Hindlimb muscle (tissue), 1 donor: ENCODE results near the gene FAM120A. TPM values are rescaled to one million over a fixed set of nuclear protein-coding genes. Genes with fewer than 3 reads are reported as not detected.

Source experiments
- DNase-seq: peaks from one replicate; pipeline ENCODE4 v3.0.0-alpha.2; 2013
- polyA plus RNA-seq: library from polyadenylated mRNA; unstranded; fragments of 120-200 nt; gene quantifications from one replicate; pipeline ENCODE4 v1.2.1, GENCODE V29; 2013; ENCODE audit not compliant: insufficient read length

FAM120A gene
- polyA plus RNA-seq, 1 donor: 63.3 TPM

GRCh38 chr9:93562157-93562556, 110.7 kb downstream of the FAM120A start:
- no peak for DNase-seq

GRCh38 chr9:93565089-93565488, 113.6 kb downstream of the FAM120A start:
- DNase-seq: no peak

DNA sequence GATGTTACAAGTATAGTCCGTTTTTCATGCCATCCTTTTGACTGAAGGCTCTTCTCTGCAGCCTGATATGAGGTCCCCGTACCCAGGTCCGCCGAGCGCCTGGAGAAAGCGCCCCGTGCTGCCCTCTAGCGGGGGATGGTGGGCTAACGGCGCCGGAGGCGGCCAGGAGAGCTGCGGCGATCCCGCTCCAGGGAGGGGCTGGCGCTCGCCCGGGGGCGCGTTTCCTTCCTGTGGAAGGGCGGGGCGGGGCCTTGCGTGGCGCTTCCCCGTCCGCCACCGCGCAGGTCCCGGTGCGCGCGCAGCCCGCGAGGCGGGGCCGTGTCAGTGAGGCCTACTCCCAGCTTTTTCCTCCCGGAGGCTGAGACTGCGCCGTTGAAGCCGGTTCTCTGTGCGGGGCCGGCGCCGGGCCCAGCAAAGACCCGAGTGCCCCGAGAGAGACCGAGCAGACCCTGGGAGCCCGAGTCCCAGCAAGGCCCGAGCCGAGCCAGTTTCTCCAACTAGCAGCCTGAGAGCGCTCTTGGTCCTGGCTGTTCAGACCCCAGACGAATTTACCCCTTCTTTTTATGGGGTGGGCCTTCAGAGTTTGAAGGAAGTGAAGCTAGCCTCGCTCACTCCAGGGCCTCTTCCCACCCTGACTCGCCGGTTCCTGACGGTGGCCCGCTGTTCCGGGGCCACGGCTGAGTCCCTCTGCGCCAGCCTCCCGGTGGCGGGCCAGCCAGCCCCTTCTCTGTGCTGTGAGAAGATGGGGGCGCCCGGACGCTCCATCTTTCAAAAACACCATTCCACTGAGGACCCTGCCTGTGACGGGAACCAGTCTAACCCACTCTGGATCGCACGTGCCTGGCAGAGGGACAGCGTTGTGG, 115.2 kb downstream of the FAM120A start:
- peak; percentile 98 for DNase-seq

DNA sequence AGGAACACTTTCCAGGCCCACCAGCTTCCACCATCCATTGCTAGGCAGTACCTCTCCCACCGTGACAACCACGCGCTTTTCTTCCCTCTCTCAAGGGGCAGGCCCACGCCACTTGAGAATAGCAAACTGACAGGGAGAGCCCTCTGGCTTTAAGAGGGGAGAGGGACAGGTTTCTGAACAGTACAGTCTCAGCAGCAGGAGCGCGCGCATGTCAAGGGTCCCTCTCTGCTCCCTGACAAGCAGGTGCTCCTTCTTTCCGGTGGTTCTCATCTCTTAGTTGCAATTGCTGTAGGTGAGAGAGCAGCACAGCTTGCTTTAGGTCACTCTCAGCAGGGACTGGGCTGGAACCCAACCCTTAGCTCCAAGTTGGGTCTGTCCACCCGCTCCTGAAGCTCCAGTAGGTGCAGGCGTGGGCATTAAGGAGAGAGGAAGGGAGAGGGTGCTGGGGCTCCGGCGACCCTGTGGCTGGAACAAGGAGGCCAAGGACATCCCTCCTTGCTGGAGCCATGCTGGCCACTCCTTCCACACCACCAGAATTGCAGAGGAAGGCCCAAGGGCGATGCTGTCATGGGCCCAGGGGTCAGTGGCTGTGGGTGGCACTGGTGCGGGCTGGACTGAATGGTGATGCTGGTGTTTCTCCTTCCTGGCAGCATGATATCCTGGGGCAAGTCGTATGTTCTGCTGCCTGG, 115.9 kb downstream of the FAM120A start:
- no peak for DNase-seq

GRCh38 chr9:93568169-93568568, 116.7 kb downstream of the FAM120A start:
- no peak for DNase-seq

- no peak for DNase-seq
Measured at GRCh38 chr9:93569621-93570174, 118.2 kb downstream of the FAM120A start.

- DNase-seq: no peak
Measured at GRCh38 chr9:93572221-93572620, 120.7 kb downstream of the FAM120A start.

- no peak for DNase-seq
Measured at GRCh38 chr9:93572636-93573515, 121.4 kb downstream of the FAM120A start.

DNA sequence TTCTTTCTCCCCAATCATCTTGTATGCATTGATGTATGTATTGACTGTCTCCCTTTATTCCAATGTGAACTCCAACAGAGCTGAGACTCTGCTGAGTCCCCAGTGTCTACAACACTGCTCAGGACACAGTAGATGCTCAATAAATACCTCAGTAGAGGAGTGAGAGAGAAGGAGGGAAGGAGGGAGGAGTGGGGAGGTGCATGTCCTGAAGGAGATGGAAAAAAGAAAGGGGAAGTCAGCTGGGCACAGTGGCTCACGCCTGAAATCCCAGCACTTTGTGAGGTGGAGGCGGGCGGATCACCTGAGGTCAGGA, 122.0 kb downstream of the FAM120A start:
- no peak for DNase-seq

DNA sequence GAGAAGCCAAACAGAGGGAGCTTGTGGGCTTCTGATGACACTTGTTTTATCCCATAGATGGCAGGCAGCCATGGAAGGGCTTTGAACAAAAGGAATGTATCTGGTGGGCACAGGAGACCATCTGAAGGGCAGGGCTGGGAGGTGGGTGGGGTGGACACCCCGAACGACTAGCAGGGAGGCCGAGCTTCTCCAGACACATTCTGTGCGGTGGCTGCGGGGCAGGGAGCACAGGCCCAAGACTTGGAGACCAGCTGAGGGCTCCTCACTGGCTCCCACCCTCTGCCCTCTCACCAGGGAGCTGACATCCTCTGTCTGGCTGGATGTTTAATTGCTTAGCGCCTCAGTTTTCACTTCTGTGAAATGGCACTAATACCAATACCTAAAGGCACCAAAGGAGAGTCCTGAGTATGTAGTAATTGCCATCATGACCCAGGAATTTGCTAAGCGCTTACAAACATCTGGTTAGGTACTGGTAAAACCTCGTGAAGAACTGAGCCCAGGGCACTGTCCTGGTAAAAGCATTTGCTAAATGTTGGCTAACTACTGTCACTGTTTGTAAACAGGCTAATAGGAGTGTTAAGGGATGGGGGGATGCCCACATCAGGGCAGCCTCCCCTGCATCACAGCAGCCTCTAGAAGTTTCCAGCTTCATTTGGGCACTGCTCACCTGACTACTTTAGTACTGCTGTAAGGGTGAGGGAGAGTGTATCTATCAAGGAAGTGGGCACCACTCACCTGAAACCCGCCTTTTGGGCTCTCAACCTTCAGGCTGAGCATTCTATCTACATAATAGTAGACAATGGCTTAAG, 122.8 kb downstream of the FAM120A start:
- DNase-seq: no peak

DNA sequence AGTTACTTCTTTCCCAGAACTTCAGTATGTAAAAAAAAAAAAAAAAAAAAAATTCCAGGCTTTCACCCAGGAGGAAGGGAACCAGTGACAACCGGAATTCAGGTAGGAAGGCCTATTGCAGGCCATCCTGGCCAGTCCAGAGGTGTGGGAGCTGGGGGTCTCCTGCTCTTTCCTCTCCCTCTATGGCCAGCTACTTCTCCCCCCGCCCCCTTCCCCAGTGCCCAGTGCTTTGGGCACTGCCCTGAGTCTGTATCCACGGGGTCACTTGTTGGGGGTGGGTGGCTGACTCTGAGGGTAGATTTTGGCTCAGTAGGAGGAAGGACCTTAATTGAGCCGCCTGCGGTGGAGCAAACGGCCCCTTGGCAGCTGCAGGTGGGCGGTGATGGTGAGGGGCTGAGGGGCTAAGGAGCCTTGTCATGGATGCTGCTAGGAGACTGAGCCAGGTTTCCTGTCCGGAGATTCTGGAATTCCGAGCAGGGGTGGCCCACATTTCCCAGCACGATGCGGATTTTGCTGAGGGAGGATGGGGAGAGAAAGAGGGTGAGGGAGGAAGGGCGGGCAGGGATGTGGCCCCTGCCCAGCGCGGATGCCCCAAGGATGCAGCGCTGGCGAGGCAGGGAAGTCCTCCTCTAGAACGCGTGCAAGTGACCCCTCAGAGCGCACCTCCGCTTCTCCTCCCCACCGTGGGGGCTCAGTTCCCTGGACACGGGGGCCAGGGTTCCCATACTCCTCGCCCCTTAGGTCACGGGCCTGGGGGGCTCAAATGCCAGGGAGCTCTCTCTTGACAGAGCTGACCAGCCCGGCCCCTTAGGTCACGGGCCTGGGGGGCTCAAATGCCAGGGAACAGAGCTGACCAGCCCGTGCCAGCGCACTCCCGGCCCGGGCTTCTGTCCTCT, 123.7 kb downstream of the FAM120A start:
- no peak for DNase-seq

DNA sequence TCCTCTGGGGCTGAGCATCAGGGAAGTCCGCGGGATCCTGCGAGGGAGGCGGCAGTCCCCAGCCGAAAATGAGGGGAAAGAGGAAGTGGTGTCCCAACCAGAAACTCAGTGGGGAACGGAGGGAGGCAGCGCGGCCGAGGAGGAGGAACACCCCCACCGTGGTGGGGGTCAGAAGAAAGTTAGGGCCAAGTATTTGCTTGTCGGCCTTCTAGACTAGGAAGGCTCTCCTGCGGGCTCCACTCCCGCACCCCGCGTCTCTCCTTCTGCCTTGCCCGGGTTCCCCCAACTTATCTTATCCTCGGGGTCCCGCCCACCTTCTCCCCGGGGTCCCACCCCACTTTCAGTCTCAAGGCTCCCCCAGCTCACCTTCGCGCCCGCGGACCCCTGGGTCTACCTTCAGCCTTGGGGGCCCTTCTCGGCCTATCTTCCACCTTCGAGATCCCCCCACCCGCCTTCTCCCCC, 124.3 kb downstream of the FAM120A start:
- peak; percentile 50 for DNase-seq

DNA sequence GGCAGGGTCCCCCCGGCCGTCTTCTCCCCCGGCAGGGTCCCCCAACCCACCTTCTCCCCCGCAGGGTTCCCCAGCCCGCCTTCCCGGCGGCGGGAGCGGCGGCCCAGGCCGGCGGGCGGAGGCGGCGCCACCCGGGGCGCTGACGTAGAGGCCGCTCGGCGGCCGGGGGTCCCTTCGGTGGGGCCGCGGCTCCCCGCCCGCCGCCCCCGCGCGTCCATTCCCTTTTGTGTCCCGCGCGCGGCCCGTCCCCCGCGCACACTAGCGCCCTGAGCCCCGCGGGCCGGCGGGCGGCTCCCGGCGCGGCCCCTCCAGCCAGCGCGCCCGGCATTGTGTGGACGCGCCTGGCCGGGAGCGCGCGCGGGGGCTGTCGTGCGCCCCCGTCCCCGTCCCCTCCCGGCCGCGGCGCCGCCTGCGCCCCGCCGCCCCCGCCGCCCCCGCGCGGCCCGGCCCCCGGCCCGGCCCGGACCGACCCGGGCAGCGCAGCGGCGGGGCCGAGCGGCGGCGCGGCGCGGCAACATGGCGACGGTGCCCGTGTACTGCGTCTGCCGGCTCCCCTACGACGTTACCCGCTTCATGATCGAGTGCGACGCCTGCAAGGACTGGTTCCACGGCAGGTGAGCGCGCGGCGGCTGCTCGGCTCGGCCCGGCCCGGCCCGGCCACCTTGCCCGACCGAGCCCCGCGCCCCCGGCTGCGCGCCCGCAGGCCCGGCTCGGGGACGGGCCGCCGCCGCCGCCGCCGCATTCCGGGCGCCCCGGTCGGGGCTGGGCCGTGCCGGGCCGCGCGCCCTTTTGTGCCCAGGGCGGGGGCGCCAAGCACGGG, 125.0 kb downstream of the FAM120A start, which contains the start of gene PHF2:
Gene PHF2 (plus strand): TSS at position 327 of the 820 bp plus-strand sequence. CDS start 190 bp downstream, at position 517.
- peak; percentile 40 for DNase-seq

DNA sequence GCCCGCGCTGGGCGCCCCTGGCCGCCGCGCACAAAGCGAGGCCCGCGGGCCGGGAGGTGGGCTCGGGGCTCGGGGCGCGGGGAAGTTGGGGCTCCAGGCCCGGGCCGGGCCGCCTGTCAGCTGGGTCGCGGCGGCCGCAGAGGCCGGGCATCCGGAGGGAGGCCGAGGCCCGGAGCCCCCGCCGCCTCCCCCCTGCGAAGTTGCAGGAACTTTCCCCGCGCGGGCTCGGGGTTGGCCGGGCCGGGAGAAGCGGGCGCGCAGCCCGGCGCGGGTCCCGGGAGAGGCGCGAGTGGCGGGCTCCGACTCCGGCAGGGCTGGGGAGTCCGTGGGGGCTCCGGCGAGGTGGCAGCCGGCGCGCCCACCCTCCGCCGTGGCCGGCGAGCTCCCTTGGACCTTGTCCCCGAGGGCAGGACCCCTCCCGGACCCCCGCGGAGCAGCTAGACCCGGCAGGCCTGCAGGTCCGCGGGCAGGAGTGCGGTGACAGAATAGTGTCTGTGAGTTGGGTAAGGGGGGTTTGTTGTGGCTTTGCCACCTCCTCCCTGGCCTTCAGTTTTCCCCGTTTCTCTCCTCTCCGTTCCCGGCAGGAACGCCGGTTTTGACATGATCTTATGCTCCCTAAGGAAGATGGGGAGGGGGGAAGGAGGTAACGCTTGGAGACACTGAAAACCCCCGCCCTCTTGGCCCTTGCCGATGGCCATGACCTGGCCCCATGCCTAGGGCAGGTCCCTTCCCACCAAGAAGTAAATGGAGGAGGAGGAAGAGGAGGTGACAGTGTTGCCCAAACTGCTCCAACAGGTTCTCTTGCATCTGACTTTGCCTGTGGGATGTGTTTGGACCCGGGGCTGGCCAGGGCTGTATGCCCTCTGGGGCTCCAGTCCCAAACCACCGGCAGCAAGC, 125.8 kb downstream of the FAM120A start:
- peak; percentile 50 for DNase-seq

DNA sequence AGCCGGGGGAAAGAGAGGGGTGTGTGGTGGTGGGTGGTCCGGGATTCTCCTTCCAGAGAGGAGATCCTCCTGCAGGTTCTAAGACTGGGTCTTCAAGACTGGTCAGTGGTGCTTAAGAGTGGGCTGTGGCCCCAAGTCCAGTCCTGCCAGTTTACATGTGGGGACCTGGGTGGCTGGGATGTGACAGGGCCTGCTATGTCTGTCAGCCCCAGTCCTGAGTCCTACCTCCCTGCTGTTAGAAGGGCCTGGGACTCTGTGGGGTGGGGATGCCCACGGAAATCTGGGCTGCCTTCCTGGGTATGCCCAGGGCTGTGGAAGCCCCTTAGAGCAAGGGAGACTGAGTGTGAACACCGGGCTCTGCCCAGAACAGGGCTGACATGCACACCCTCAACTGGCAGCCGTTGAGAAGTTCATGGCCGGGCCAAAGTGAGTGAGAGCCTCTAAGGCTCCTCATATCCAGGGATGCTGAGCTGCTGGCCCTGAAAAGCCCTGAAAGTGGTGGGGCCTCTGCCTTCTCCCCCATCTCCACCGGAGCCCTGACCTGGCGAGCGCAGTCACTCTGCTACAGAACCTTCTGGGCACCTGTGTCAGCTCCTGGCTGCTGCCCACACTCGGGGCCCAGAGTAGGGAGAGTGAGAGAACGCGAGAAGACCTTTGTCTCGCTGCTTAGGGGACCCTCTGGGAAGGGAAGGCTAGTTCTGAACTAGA, 126.6 kb downstream of the FAM120A start:
- DNase-seq: no peak

DNA sequence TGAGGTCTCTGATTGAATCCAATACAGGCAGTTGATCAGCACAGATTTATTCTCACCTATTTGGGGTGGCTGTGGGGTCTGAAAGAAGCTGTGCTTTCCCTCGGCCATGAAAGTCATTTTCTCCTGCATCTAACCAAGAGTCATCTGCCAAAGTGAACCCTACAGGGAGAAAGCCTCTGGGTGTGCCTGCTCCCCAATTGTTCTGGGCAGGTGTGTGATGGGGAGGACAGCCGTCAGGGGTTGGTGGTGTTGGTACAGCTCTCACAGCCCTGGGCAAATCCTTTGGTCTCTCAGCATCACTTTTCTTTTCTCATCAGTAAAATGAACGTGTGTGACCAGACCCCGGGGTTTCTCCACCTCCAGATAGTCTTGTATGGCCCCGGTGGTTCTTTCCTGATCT, 127.4 kb downstream of the FAM120A start:
- DNase-seq: no peak

DNA sequence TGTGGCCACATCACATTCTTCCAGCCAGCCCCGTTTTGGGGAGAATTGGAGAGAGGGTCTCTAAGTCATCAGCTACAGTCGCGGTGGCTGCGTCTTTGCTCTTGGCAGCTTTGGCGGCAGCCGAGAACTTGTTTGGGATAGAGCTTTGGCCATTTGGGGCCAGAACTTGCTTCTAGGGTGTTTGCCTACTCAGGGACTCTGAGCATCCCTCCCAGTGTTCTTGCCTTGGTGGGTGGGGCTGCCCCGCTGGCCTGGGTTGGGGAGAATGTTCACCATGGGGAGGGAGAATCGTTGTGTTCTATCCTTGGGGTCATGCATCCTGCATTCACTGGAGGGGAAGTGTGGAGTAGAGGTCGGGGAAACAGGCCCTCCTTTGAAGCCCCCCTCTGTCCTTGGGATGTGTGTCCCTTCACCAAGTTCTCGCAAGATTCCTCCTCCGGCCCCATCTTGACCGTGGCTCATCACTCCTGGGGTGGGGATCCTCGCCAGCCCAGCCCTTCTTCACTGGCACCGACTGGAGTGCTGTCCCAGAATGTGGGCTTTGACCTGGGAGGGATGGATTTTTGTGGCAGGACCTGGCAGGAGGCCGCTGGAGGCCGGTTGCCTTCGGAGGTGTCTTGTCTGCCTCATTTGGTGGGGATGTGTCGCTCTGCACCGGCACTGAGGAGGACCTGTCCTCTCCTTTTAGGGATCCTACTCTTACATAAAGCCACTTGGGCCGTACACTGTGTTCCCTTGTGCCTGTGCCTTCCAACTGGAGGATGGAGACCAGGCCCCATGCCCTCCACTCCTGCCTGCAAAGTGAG, 128.4 kb downstream of the FAM120A start:
- DNase-seq: no peak
